H9 (cell line): Measurements from ENCODE around the gene CLK2. TPM values are rescaled to one million over a fixed set of nuclear protein-coding genes. Genes with fewer than 3 reads are reported as not detected.
A peak's percentile ranks its signal among the peaks of the same experiment; 100 is the strongest.

Experiments used
- DNase-seq: peaks from one replicate; pipeline ENCODE4 v3.0.0-alpha.2; 2017
- H2AFZ ChIP-seq: one replicate; pipeline ENCODE4 v1.6.1; 2013; ENCODE audit warnings: mild to moderate bottlenecking, low read length, control low read depth, moderate library complexity
- H2AK5ac ChIP-seq: 2 replicates; pipeline ENCODE4 v1.6.1; 2013; ENCODE audit warnings: low read length, control low read depth, mixed read lengths; ENCODE audit not compliant: insufficient read length
- H2BK120ac ChIP-seq: one replicate; pipeline ENCODE4 v1.6.1; 2013; ENCODE audit warnings: low read depth, mild to moderate bottlenecking, low read length, control low read depth, inconsistent platforms; ENCODE audit not compliant: poor library complexity, severe bottlenecking
- H2BK12ac ChIP-seq: 2 replicates; pipeline ENCODE4 v1.6.1; 2013; ENCODE audit warnings: low read length, control low read depth, mixed read lengths, low read depth; ENCODE audit not compliant: insufficient read length
- H2BK15ac ChIP-seq: 2 replicates; pipeline ENCODE4 v1.6.1; 2013; ENCODE audit warnings: low read depth, low read length, control low read depth
- H2BK20ac ChIP-seq: one replicate; pipeline ENCODE4 v1.6.1; 2013; ENCODE audit warnings: low read depth, mild to moderate bottlenecking, low read length, control low read depth, inconsistent platforms; ENCODE audit not compliant: poor library complexity, severe bottlenecking
- H2BK5ac ChIP-seq: 2 replicates; pipeline ENCODE4 v1.6.1; 2013; ENCODE audit warnings: low read length, control low read depth, mixed read lengths; ENCODE audit not compliant: insufficient read length
- H3K14ac ChIP-seq: 2 replicates; pipeline ENCODE4 v1.6.1; 2013; ENCODE audit warnings: low read length, control low read depth; ENCODE audit not compliant: insufficient read depth
- H3K18ac ChIP-seq: 2 replicates; pipeline ENCODE4 v1.6.1; 2013; ENCODE audit warnings: low read depth, mild to moderate bottlenecking, mixed read lengths, low read length, control low read depth; ENCODE audit not compliant: insufficient read length
- H3K23ac ChIP-seq: 2 replicates; pipeline ENCODE4 v1.6.1; 2013; ENCODE audit warnings: low read length, control low read depth, mixed read lengths, low read depth; ENCODE audit not compliant: insufficient read length
- H3K23me2 ChIP-seq: 2 replicates; pipeline ENCODE4 v1.6.1; 2013; ENCODE audit warnings: low read depth, mild to moderate bottlenecking, mixed read lengths, low read length, control low read depth; ENCODE audit not compliant: insufficient read length, poor library complexity, severe bottlenecking
- H3K27ac ChIP-seq: 2 replicates; pipeline ENCODE4 v1.5.1; 2013; ENCODE audit warnings: low read length, control low read depth, mixed read lengths, low read depth; ENCODE audit not compliant: insufficient read length
- H3K27me3 ChIP-seq: 2 replicates; pipeline ENCODE4 v1.6.1; 2013; ENCODE audit warnings: low read length, control low read depth, inconsistent platforms; ENCODE audit not compliant: insufficient read depth
- H3K4ac ChIP-seq: 2 replicates; pipeline ENCODE4 v1.6.1; 2013; ENCODE audit warnings: low read depth, mild to moderate bottlenecking, control low read depth, inconsistent platforms, low read length, moderate library complexity
- H3K4me1 ChIP-seq: 2 replicates; pipeline ENCODE4 v1.6.1; 2013; ENCODE audit warnings: low read length, control low read depth, inconsistent platforms; ENCODE audit not compliant: insufficient read depth
- H3K4me2 ChIP-seq: 2 replicates; pipeline ENCODE4 v1.6.1; 2013; ENCODE audit warnings: low read length, control low read depth, mixed read lengths; ENCODE audit not compliant: insufficient read length, insufficient read depth
- H3K56ac ChIP-seq: 2 replicates; pipeline ENCODE4 v1.6.1; 2013; ENCODE audit warnings: low read depth, mild to moderate bottlenecking, mixed read lengths, low read length, control low read depth; ENCODE audit not compliant: insufficient read length
- H3K79me1 ChIP-seq: 2 replicates; pipeline ENCODE4 v1.6.1; 2013; ENCODE audit warnings: low read depth, mild to moderate bottlenecking, moderate library complexity, low read length, control low read depth, inconsistent platforms; ENCODE audit not compliant: insufficient read depth, poor library complexity, severe bottlenecking
- H3K79me2 ChIP-seq: 2 replicates; pipeline ENCODE4 v1.6.1; 2013; ENCODE audit warnings: low read length, control low read depth, inconsistent platforms; ENCODE audit not compliant: insufficient read depth
- H3K9ac ChIP-seq: 2 replicates; pipeline ENCODE4 v1.6.1; 2013; ENCODE audit warnings: low read length, control low read depth, mixed read lengths; ENCODE audit not compliant: insufficient read length; ENCODE audit errors: extremely low read depth
- H3K9me3 ChIP-seq: one replicate; pipeline ENCODE4 v1.6.1; 2013; ENCODE audit warnings: low read depth, low read length, inconsistent platforms; ENCODE audit not compliant: control insufficient read depth
- H3T11ph ChIP-seq: one replicate; pipeline ENCODE4 v1.6.1; 2013; ENCODE audit warnings: mild to moderate bottlenecking, low read length, control low read depth, inconsistent platforms
- H4K20me1 ChIP-seq: one replicate; pipeline ENCODE4 v1.6.1; 2013; ENCODE audit not compliant: control insufficient read depth, insufficient read length, insufficient read depth
- H4K5ac ChIP-seq: 2 replicates; pipeline ENCODE4 v1.6.1; 2013; ENCODE audit warnings: low read depth, mild to moderate bottlenecking, mixed read lengths, low read length, control low read depth; ENCODE audit not compliant: insufficient read length
- H4K8ac ChIP-seq: replicated peaks from 2 replicates; pipeline ENCODE4 v1.6.1; 2013; ENCODE audit warnings: low read length, control low read depth, mixed read lengths, low read depth; ENCODE audit not compliant: insufficient read length
- H4K91ac ChIP-seq: 2 replicates; pipeline ENCODE4 v1.6.1; 2013; ENCODE audit warnings: low read depth, mild to moderate bottlenecking, moderate library complexity, mixed read lengths, low read length, control low read depth; ENCODE audit not compliant: insufficient read length
- H3K27ac Mint-ChIP-seq, 3 experiments: 2 replicates in 2 of 3; 3 replicates in 1 of 3; pipeline ENCODE4 v1.8.0; 2020 to 2021; ENCODE audit warnings: mixed read lengths in 3 of 3, mild to moderate bottlenecking in 1 of 3, moderate library complexity in 1 of 3
- H3K27me3 Mint-ChIP-seq: 2 replicates; pipeline ENCODE4 v1.8.0; 2021; ENCODE audit warnings: low read depth, mild to moderate bottlenecking, moderate library complexity, mixed read lengths
- H3K36me3 Mint-ChIP-seq, 3 experiments: 2 replicates in 2 of 3; 3 replicates in 1 of 3; pipeline ENCODE4 v1.8.0; 2020 to 2021; ENCODE audit warnings: low read depth in 3 of 3, mixed read lengths in 3 of 3; ENCODE audit not compliant: insufficient read depth in 1 of 3
- H3K4me1 Mint-ChIP-seq, 2 experiments: 2 replicates each; pipeline ENCODE4 v1.8.0; 2020; ENCODE audit warnings: mixed read lengths in 2 of 2
- H3K4me3 Mint-ChIP-seq, 2 experiments: 2 replicates in 1 of 2; 3 replicates in 1 of 2; pipeline ENCODE4 v1.8.0; 2020 to 2021; ENCODE audit warnings: mild to moderate bottlenecking in 2 of 2, mixed read lengths in 2 of 2, moderate library complexity in 1 of 2
- H3K9me3 Mint-ChIP-seq, 2 experiments: 2 replicates in 1 of 2; 3 replicates in 1 of 2; pipeline ENCODE4 v1.8.0; 2020; ENCODE audit warnings: mild to moderate bottlenecking in 2 of 2, mixed read lengths in 2 of 2, moderate library complexity in 1 of 2
- CTCF ChIP-seq: fragments of 200-600 bp; sonication (generic); conservative IDR thresholded peaks from 3 replicates; pipeline ENCODE4 v1.8.0; 2021; ENCODE audit warnings: antibody characterized with exemption, mild to moderate bottlenecking
- WGBS: extraction: QIAGEN DNeasy Blood & Tissue Kit; methylation state at CpG from one replicate; pipeline ENCODE4 v1.1.7; 2013; ENCODE audit warnings: missing lambda C conversion rate, low lambda C conversion rate, mixed read lengths; ENCODE audit not compliant: insufficient read length; ENCODE audit errors: extremely low coverage; 5-methylcytosine and 5-hydroxymethylcytosine counted together
- total RNA-seq: library from RNA; stranded (reverse); gene quantifications from 2 replicates; pipeline ENCODE4 v1.2.1, GENCODE V29; 2021

The CLK2 gene
- total RNA-seq, 1 experiment from 2014 or later: 77.5 TPM

DNA sequence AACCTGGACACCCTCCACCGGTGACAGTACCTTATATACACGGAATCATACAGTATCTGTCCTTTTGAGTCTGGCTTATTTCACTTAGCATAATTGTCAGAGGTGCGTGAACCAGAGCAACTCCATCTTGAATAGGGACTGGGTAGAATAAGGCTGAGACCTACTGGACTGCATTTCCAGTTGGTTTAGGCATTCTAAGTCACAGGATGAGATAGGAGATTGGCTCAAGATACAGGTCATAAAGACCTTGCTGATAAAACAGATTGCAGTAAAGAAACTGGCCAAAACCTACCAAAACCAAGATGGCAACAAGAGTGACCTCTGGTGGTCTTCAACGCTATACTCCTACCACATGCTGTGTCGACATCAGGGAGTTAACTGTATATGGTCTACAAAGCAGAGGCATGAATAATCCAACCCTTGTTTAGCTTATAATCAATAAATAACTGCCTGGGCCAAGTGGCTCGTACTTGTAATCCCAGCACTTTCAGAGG is 34.0 kb upstream of the CLK2 start:
- Histone ChIP-seq H3K23me2 (peaks cover 10% of the 10 kb centered on the region), H3K18ac (no peak overlapping the region), H3K9ac (no peak overlapping the region), H3K79me2 (peaks cover 9% of the 10 kb centered on the region; the same call in 1 of the 2 replicates), H3K79me1 (peaks cover 5% of the 10 kb centered on the region), H2AFZ (no peak overlapping the region), H3K23ac (no peak overlapping the region), H3T11ph (no peak overlapping the region), H4K20me1 (no peaks in the 10 kb centered on the region), H2BK20ac (no peak overlapping the region), H2BK5ac (no peak overlapping the region), H3K14ac (no peak overlapping the region), H4K8ac (no peak overlapping the region), H3K56ac (no peak overlapping the region), H3K9me3 (no peaks in the 10 kb centered on the region), H2AK5ac (no peak overlapping the region), H3K27me3 (no peaks in the 10 kb centered on the region), H3K27ac (no peak overlapping the region), H2BK12ac (no peak overlapping the region), H4K5ac (no peak overlapping the region), H4K91ac (no peak overlapping the region), H3K4ac (no peak overlapping the region), H2BK120ac (no peak overlapping the region), H3K4me1 (peaks cover 3% of the 10 kb centered on the region; the same call in 1 of the 2 replicates), H3K4me2 (no peak overlapping the region), H2BK15ac (no peak overlapping the region)
- H3K4me1 Mint-ChIP-seq: peaks cover 13 to 24% of the 10 kb centered on the region in 2 experiments
- H3K27me3 Mint-ChIP-seq: no peaks in the 10 kb centered on the region
- H3K4me3 Mint-ChIP-seq: peak overlapping the region; percentile 95 to 98; a peak in 3 of 5 replicates
- peaks cover 20 to 24% (median 22%) of the 10 kb centered on the region in 3 experiments; a peak in 6 of 7 replicates for H3K36me3 Mint-ChIP-seq
- peak; percentile 76 for TF ChIP-seq CTCF
- H3K27ac Mint-ChIP-seq: peak overlapping the region in 2 of 3 experiments; percentile 12 to 99; a peak in 5 of 7 replicates
- peak; percentile 61 for DNase-seq
- WGBS: no CpG with 5 or more reads among the region's 6 CpGs
- no peaks in the 10 kb centered on the region for H3K9me3 Mint-ChIP-seq
